HUES48 (cell line): ENCODE measurements around the gene VTI1A.

Experiments
- H3K27ac ChIP-seq: one replicate; pipeline ENCODE4 v1.7.0; 2013; ENCODE audit warnings: low read depth, low read length, inconsistent platforms
- H3K27me3 ChIP-seq: 2 replicates; pipeline ENCODE4 v1.6.1; 2013; ENCODE audit warnings: mild to moderate bottlenecking, low read length; ENCODE audit not compliant: control insufficient read depth, insufficient read depth
- H3K36me3 ChIP-seq: 2 replicates; pipeline ENCODE4 v1.6.1; 2013; ENCODE audit warnings: low read length; ENCODE audit not compliant: control insufficient read depth, insufficient read depth
- H3K4me1 ChIP-seq: 2 replicates; pipeline ENCODE4 v1.6.1; 2013; ENCODE audit warnings: mild to moderate bottlenecking, low read length; ENCODE audit not compliant: control insufficient read depth, insufficient read depth
- H3K4me3 ChIP-seq: 2 replicates; pipeline ENCODE4 v1.5.1; 2013; ENCODE audit warnings: mild to moderate bottlenecking, low read depth, low read length
- H3K9ac ChIP-seq: 2 replicates; pipeline ENCODE4 v1.6.1; 2013; ENCODE audit warnings: mild to moderate bottlenecking, low read depth, low read length, moderate library complexity
- H3K9me3 ChIP-seq: 2 replicates; pipeline ENCODE4 v1.6.1; 2013; ENCODE audit warnings: low read length; ENCODE audit not compliant: control insufficient read depth, insufficient read depth

VTI1A gene

DNA sequence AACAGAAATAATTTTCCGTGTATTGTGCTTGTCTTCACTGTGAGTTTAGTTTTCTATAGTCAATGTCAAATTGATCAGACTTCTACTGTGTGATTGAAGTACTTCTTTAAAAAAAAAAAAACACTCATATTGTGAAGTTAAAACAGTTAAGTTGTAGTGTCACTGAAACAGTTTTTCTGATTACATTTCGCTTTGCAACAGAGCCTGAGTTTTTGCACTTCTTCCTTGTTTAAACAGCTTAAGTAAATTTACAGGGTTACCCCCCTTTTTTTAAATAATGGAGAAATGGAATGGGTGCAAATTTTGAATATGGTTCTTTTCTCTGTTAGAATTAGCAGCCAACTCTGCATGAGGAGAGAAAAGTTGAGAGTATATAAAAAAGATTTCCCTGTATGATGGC is 117.3 kb downstream of the VTI1A start:
- H3K27me3 ChIP-seq: no peaks in the 10 kb centered on the region
- peak overlapping the region; percentile 32 for H3K27ac ChIP-seq
- H3K4me3 ChIP-seq: no peak overlapping the region
- H3K4me1 ChIP-seq: peaks cover 29% of the 10 kb centered on the region
- H3K36me3 ChIP-seq: no peaks in the 10 kb centered on the region
- no peak overlapping the region for H3K9ac ChIP-seq
- no peaks in the 10 kb centered on the region for H3K9me3 ChIP-seq

DNA sequence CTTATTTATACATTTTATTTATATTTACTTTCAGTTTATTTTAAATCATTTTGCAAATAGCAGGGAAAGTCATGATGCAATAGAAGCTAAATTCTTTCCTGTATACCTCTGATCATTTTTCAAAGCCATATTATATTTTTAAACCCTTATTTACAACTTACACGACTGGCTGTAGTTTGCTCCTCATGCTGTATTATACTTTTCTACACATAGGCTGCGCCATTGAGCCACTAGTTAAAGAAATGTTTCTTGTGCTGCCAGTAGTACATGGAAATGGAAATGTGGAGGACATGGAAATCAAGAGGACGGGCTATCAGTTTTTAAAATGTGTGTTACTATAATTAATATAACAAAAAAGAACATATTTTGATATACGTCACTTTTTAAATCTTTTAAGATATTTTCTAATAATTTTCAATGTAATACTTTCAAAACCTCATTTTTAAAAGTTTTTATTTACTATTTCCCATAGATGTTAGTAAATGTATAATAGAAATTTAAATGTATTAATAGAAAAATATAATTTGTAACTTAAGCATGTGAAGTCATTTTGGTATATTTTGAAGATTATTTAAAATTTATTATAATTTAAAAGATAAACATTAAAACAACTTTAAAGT is 118.5 kb downstream of the VTI1A start:
- Histone ChIP-seq H3K4me3 (no peak overlapping the region), H3K9me3 (no peaks in the 10 kb centered on the region), H3K4me1 (peaks cover 23% of the 10 kb centered on the region), H3K27ac (no peak overlapping the region), H3K9ac (no peak overlapping the region), H3K36me3 (no peaks in the 10 kb centered on the region), H3K27me3 (no peaks in the 10 kb centered on the region)

DNA sequence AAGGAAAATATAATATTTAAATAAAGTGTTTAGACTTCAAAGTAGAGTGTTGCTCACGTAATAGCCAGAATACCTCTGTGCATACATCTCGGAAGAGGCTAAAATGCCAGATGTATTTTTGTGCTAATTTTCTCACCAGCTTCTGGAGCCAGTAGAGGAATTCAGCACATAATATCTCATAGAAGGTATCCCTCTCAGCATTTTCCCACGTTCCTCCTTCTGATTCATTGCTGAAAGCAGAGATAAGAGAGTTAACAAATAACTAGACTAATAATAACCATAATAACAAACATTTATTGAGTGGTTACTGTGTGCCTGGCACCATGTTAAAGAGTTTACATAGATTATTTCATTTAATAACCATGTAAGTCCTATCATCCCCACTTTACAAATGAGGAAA is 123.6 kb downstream of the VTI1A start:
- Histone ChIP-seq H3K9me3 (no peaks in the 10 kb centered on the region), H3K4me3 (no peak overlapping the region), H3K36me3 (no peaks in the 10 kb centered on the region), H3K27ac (no peak overlapping the region), H3K9ac (no peak overlapping the region), H3K27me3 (no peaks in the 10 kb centered on the region), H3K4me1 (peaks cover 8% of the 10 kb centered on the region)

DNA sequence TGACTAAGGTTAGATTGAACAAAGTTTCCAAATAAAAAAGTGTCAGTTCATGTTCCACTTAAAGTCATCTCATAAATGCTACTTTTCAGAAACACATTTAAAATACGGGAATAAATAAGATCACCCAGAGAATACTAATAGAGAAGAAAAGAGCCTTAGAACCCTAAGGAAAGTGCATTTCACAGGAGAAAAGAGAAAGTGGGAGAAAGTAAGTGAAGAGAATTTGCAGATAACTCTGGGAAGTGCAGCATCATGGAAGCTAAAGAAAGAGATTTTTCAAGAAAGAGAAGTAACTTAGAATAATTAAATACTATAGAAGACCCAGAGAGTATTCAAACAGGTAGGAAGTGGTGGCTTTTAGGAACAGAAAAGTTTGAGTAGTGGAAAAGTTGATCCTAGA is 132.6 kb downstream of the VTI1A start:
- Histone ChIP-seq H3K36me3 (no peaks in the 10 kb centered on the region), H3K9ac (no peak overlapping the region), H3K4me3 (no peak overlapping the region), H3K9me3 (no peaks in the 10 kb centered on the region), H3K4me1 (peaks cover 34% of the 10 kb centered on the region), H3K27me3 (no peaks in the 10 kb centered on the region), H3K27ac (no peak overlapping the region)

DNA sequence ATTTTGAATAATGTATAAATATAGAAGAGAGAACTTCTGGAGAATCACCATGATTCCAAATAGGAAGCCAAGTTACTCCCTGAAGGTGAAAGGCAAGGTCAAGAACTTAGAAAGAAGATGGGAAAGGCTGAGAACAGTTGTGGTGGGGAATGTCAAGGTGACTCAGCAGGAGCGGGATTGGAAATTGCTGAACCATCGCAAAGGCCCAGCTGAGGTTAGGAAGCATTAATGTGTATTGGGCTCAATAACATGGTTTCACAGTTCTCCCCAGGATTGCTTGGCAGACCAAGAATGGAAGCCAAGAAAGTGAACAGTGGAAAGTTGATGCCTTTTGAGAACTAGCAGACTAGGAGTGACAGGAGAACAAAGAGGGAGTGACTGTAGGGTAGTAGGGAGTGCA is 133.3 kb downstream of the VTI1A start:
- no peak overlapping the region for H3K4me3 ChIP-seq
- H3K9ac ChIP-seq: no peak overlapping the region
- no peaks in the 10 kb centered on the region for H3K36me3 ChIP-seq

DNA sequence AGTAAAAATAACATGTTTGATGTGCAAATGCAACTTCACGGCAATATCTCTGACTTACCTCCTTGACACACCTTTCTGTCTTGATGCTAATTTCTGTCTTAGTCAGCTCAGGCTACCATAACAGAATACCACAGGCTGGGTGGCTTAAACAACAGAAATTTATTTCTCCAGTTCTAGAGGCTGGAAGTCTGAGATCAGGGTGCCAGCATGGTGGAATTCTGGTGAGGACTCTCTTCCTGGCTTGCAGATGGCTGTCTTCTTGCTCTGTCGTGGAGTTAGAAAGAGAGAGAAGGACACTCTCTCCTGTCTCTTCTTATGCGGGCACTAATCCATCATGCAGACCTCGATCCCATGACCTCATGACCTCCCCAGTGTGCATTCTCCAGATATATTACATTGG is 134.9 kb downstream of the VTI1A start:
- no peaks in the 10 kb centered on the region for H3K36me3 ChIP-seq
- H3K27me3 ChIP-seq: no peaks in the 10 kb centered on the region
- H3K4me3 ChIP-seq: no peak overlapping the region
- H3K27ac ChIP-seq: no peak overlapping the region
- H3K9me3 ChIP-seq: no peaks in the 10 kb centered on the region
- no peak overlapping the region for H3K9ac ChIP-seq
- H3K4me1 ChIP-seq: peaks cover 34% of the 10 kb centered on the region

More for the DNA sequence above, 133.3 kb downstream of the VTI1A start:
- Histone ChIP-seq H3K27me3 (no peaks in the 10 kb centered on the region), H3K27ac (no peak overlapping the region), H3K9me3 (no peaks in the 10 kb centered on the region), H3K4me1 (peaks cover 31% of the 10 kb centered on the region)

DNA sequence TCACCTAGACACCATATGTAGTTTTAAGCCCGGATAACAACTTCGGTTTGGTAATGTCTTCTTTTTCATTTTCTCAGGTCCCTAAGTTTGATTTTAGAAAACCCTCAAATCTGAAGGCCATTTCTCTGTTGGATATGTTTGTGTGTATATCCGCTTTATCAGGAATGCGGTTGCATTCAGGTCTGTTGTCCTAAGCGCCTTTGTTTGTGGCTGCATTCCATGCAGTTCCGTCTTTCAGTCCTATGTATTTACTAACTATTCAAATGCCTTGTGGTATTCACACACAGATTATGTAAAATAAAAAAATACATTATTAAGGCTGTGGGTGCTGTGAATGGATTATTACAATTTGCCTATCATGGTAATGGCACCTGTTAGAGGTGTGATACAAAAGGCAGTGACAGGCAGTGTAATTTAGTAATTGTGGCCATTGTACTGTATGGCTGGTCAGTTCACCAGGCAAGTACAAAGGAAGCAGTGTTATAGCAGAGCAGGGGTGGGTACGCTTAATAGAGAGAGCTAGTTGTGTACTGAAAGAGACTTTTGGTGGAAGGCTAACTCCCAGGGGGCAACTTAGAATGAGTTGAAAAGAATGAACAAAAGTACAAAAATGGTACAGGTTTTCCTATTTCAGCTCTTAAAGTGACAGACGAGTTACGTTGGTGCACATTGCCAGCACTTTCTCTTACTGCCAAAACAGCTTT is 136.4 kb downstream of the VTI1A start:
- Histone ChIP-seq H3K4me3 (no peak overlapping the region), H3K9me3 (no peaks in the 10 kb centered on the region), H3K27ac (no peak overlapping the region), H3K36me3 (no peaks in the 10 kb centered on the region), H3K9ac (no peak overlapping the region), H3K4me1 (peaks cover 42% of the 10 kb centered on the region), H3K27me3 (no peaks in the 10 kb centered on the region)

DNA sequence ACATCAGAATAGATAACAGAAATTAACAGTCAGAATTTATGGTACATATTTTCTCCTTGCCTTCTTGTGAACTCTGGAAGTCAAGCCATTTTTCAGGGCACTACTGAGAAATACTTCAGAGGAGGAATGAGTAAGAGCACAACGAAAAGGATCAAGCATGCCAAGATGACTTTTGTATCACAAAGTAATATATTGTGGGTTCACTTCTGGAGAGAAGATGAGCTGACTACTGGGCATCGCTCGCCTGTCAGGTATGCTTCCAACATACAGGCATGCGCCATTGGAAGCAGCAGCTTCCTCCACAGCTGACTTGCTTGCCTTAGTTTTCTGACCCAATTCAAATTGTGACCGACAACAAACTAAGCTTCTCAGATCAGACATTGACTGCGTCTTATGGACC is 137.3 kb downstream of the VTI1A start:
- H3K4me3 ChIP-seq: no peak overlapping the region
- no peaks in the 10 kb centered on the region for H3K36me3 ChIP-seq
- H3K4me1 ChIP-seq: peaks cover 49% of the 10 kb centered on the region
- H3K9ac ChIP-seq: no peak overlapping the region
- H3K9me3 ChIP-seq: no peaks in the 10 kb centered on the region
- H3K27ac ChIP-seq: no peak overlapping the region
- no peaks in the 10 kb centered on the region for H3K27me3 ChIP-seq

DNA sequence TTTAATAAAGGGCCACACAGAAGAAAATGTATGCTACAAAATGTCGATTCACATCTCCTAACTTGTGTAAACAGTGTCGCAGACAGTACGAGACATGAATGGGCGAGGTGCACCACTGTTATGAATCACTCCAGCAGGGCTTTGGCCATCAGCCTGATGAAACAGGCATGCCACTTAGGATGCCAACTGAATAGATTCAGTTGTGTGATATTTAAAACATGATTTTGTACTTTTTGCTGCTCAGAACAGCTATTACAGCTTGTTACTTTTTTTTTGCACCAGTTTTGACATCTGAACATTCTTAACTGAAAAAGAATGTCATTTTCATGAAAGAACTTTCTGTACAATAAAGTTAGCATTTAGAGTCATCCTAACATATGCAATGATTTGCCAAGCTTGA is 138.1 kb downstream of the VTI1A start:
- peaks cover 50% of the 10 kb centered on the region for H3K4me1 ChIP-seq

DNA sequence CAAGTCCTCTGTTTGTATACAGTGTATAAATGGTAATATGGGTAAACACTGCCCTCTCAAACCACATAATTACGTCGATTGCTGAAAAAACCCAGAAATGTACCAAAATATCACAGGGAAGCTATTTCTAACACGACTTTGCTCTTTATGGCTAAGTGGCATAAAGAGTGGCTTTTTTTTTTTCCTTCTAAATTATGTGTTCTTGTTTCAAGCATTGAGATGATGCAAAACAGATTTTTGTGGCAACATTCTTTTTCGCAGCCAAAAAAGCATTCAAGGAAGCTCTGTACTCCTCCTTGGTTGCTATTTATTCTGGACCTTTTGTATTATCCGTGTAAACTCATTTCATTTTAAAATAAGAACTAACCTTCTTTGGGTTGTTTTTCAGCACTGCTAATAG is 138.9 kb downstream of the VTI1A start:
- Histone ChIP-seq H3K9ac (no peak overlapping the region), H3K9me3 (no peaks in the 10 kb centered on the region), H3K4me3 (no peak overlapping the region), H3K27me3 (no peaks in the 10 kb centered on the region), H3K36me3 (no peaks in the 10 kb centered on the region), H3K27ac (no peak overlapping the region), H3K4me1 (peaks cover 50% of the 10 kb centered on the region)

More for the DNA sequence above, 138.1 kb downstream of the VTI1A start:
- Histone ChIP-seq H3K4me3 (no peak overlapping the region), H3K27ac (no peak overlapping the region), H3K36me3 (no peaks in the 10 kb centered on the region), H3K9ac (no peak overlapping the region), H3K9me3 (no peaks in the 10 kb centered on the region), H3K27me3 (no peaks in the 10 kb centered on the region)

DNA sequence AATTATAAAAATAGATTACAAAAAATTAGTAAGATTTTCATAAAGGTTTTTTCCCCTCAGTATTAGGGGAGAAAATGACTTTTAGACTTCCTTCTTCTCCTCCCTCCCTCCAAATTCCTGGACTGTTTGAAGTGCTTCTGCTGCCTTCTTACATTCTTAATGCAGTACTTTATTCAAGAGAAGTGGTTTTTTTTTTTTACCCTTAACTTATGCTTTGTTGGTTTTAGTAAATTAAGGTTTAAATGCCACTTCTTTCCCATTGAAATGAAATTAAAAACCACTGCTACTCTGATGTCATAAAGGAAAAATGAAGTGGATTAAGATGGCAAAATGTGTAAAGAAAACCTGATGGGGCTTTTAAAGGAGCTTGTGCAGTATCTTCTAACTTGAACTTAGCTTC is 140.7 kb downstream of the VTI1A start:
- Histone ChIP-seq H3K9me3 (no peaks in the 10 kb centered on the region), H3K9ac (no peak overlapping the region), H3K27me3 (no peaks in the 10 kb centered on the region), H3K36me3 (no peaks in the 10 kb centered on the region), H3K27ac (no peak overlapping the region), H3K4me3 (no peak overlapping the region), H3K4me1 (peaks cover 49% of the 10 kb centered on the region)
